K562 (cell line): Measurements from ENCODE around the gene ZNF549. TPM values are rescaled to one million over a fixed set of nuclear protein-coding genes. Genes with fewer than 3 reads are reported as not detected.

ENCODE experiments used
- AFF1 ChIP-seq, 2 experiments: fragments of 450-650 bp; IDR thresholded peaks; 2 replicates each; pipeline ENCODE4 v1.6.1; 2018; ENCODE audit warnings: mild to moderate bottlenecking in 2 of 2, low read depth in 1 of 2; ENCODE audit not compliant: partially characterized antibody in 2 of 2
- CBX2 ChIP-seq: fragments of 200-600 bp; sonication (generic); IDR thresholded peaks from one replicate; pipeline ENCODE4 v1.6.1; 2012; ENCODE audit warnings: mild to moderate bottlenecking, low read length, inconsistent platforms; ENCODE audit not compliant: insufficient read depth, poor library complexity, severe bottlenecking
- CTBP1 ChIP-seq: fragments of 450-650 bp; IDR thresholded peaks from 2 replicates; pipeline ENCODE4 v1.6.1; 2016; ENCODE audit warnings: borderline replicate concordance
- ELK3 ChIP-seq: fragments of 450-650 bp; formaldehyde crosslinking; IDR thresholded peaks from 2 replicates; pipeline ENCODE4 v1.4.0; 2020; ENCODE audit warnings: mild to moderate bottlenecking
- GTF2E2 ChIP-seq: fragments of 200-800 bp; sonication (Bioruptor generic); IDR thresholded peaks from 2 replicates; pipeline ENCODE4 v1.6.1; 2016; ENCODE audit warnings: missing genetic modification characterization, missing compliant biosample characterization
- HDAC1 ChIP-seq, 2 experiments: fragments of 450-650 bp; IDR thresholded peaks; 2 replicates each; pipeline ENCODE4 v1.6.1; 2016 to 2017; ENCODE audit warnings: inconsistent platforms in 1 of 2, mild to moderate bottlenecking in 1 of 2, moderate library complexity in 1 of 2
- MBD1 ChIP-seq: fragments of 250-450 bp; sonication (Bioruptor Pico); IDR thresholded peaks from 2 replicates; pipeline ENCODE4 v1.8.0; 2022; ENCODE audit warnings: inconsistent platforms
- NRF1 ChIP-seq, 2 experiments: fragments of 450-650 bp; IDR thresholded peaks in 1 of 2; conservative IDR thresholded peaks in 1 of 2; 2 replicates each; pipeline ENCODE4 v1.6.1; 2014; ENCODE audit warnings: mild to moderate bottlenecking in 2 of 2
- STAT5A ChIP-seq: IDR thresholded peaks from 2 replicates; pipeline ENCODE4 v1.6.1; 2012; ENCODE audit warnings: low read length, inconsistent platforms, borderline replicate concordance
- TEAD2 ChIP-seq: fragments of 450-650 bp; IDR thresholded peaks from 2 replicates; pipeline ENCODE4 v1.6.1; 2016; ENCODE audit warnings: missing genetic modification characterization, control low read depth, missing compliant biosample characterization
- ZBTB8A ChIP-seq: fragments of 450-650 bp; IDR thresholded peaks from 2 replicates; pipeline ENCODE4 v1.6.1; 2018; ENCODE audit warnings: mild to moderate bottlenecking, moderate library complexity; ENCODE audit not compliant: partially characterized antibody
- ZFP1 ChIP-seq: fragments of 450-650 bp; formaldehyde crosslinking; IDR thresholded peaks from 2 replicates; pipeline ENCODE4 v1.4.0; 2020; ENCODE audit warnings: mild to moderate bottlenecking, mixed read lengths
- ZNF12 ChIP-seq: sonication (generic); formaldehyde crosslinking; IDR thresholded peaks from 2 replicates; pipeline ENCODE4 v1.4.0; 2020; ENCODE audit warnings: mild to moderate bottlenecking, missing genetic modification reagents
- ZNF232 ChIP-seq: sonication (generic); formaldehyde crosslinking; IDR thresholded peaks from 2 replicates; pipeline ENCODE4 v1.8.0; 2022; ENCODE audit warnings: mild to moderate bottlenecking, missing genetic modification reagents
- ZNF263 ChIP-seq: sonication (generic); formaldehyde crosslinking; IDR thresholded peaks from 2 replicates; pipeline ENCODE4 v1.8.0; 2022; ENCODE audit warnings: mild to moderate bottlenecking, missing genetic modification reagents, borderline replicate concordance
- ZNF280A ChIP-seq: fragments of 450-650 bp; IDR thresholded peaks from 2 replicates; pipeline ENCODE4 v1.6.1; 2018; ENCODE audit warnings: mild to moderate bottlenecking, low read depth; ENCODE audit not compliant: partially characterized antibody
- polyA plus RNA-seq, 8 experiments: library from polyadenylated mRNA; depleted of rRNA in 4 of 8; stranded (reverse) in 5 of 8; unstranded in 3 of 8; fragments of >200 nt; fragmentation: Nextera tagmentation in 2 of 8; fragmentation: Illumina TruSeq in 1 of 8; extraction: Ambion mirVana in 2 of 8; extraction: Trizol in 1 of 8; gene quantifications; 2 replicates each; pipeline versions ENCODE4 v1.2.1 to v1.2.3, GENCODE V29; 2011 to 2014; ENCODE audit warnings: inconsistent platforms in 1 of 8, missing spikeins in 1 of 8
- total RNA-seq, 7 experiments: library from RNA; depleted of rRNA in 6 of 7; stranded (reverse); fragments of >200 nt in 6 of 7; fragmentation: Illumina TruSeq in 2 of 7; extraction: Trizol in 2 of 7; gene quantifications; 2 replicates each; pipeline versions ENCODE4 v1.2.1 to v1.2.3, GENCODE V29; 2011 to 2021; ENCODE audit warnings: low replicate concordance in 1 of 7

The ZNF549 gene
- total and polyA plus RNA-seq, 9 of the 15 experiments (the other 6 are each of a cell fraction or from before 2014, with no cell fraction given) = 0.03 to 0.68 (median 0.25) TPM

- TF ChIP-seq MBD1 = no peak
- peak in 1 of 2 experiments; percentile 57; a peak in 2 of 4 replicates for TF ChIP-seq HDAC1 (IDR thresholded peaks at IDR 0.05)
- no peak for TF ChIP-seq CBX2
- TF ChIP-seq CTBP1 = no peak
- TF ChIP-seq ZBTB8A = no peak
- TF ChIP-seq ELK3 (CRISPR knock-in tag) = no peak
- TF ChIP-seq TEAD2 (tag) = no peak
- TF ChIP-seq ZFP1 (CRISPR knock-in tag) = no peak
- no peak for TF ChIP-seq ZNF232 (CRISPR knock-in tag)
- TF ChIP-seq ZNF263 (CRISPR knock-in tag) = no peak
- peak; percentile 34 to 49; a peak in 2 of 4 replicates for TF ChIP-seq NRF1 (conservative IDR thresholded peaks at IDR 0.05 in 1 of 2, IDR thresholded peaks at IDR 0.05 in 1 of 2)
- TF ChIP-seq ZNF280A = no peak
- no peak for TF ChIP-seq ZNF12 (CRISPR knock-in tag)
- no peak for TF ChIP-seq GTF2E2 (tag)
- TF ChIP-seq AFF1 (IDR thresholded peaks at IDR 0.05; ENCODE audit: low read depth in 1 of 2, partially characterized antibody in 2 of 2) = peak in 1 of 2 experiments; percentile 83
- no peak for TF ChIP-seq STAT5A
Observed at GRCh38 chr19:57559404-57560025, 32.4 kb downstream of the ZNF549 start, which contains the start of gene ZNF550 (continued).
